Measurements from ENCODE around the gene ROR2. TPM values are rescaled to one million over a fixed set of nuclear protein-coding genes. Genes with fewer than 3 reads are reported as not detected.
"Not testable (repeated sequence)": the region's sequence is repeated elsewhere in the genome, so short reads cannot be mapped to it uniquely, and the experiment has no call there.

The ROR2 gene
- total RNA-seq, 1 donor from 2014 or later, result under 0.01 TPM

DNA sequence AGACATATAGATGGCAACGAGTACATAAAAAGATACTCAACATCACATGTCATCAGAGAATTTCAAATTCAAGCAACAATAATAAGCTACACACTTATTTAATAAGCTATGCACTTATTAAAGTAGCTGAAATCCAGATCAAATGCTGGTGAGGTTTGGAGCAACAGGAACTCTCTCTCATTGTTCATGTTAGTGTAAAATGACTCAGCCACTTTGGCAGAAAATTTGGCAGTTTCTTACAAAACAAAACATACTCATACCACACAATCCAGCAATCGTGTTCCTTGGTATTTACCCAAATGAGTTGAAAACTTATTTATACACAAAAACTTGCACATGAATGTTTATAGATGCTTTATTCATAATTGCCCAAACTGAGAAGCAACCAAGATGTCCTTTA, 394.9 kb downstream of the ROR2 start:
- peak; percentile 7 for DNase-seq

DNA sequence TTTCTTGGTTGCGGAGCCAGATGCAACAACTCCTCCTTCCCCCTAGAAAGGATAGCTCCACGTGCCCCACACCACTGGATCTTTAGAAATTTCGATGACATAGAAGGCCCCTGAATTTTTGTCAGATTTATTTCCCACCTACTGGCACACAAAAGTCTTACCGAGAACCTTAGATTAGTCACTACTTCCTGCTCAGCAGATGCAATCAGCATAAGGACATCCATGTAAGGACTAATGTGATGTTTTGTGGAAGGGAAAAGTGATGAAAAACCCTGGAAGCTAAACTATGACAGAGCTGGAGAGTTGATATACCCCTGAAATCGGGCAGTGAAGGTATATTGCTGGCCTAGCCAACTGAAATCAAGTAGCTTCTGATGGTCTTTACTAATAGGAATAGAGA, 400.9 kb downstream of the ROR2 start:
- no peak for DNase-seq

DNA sequence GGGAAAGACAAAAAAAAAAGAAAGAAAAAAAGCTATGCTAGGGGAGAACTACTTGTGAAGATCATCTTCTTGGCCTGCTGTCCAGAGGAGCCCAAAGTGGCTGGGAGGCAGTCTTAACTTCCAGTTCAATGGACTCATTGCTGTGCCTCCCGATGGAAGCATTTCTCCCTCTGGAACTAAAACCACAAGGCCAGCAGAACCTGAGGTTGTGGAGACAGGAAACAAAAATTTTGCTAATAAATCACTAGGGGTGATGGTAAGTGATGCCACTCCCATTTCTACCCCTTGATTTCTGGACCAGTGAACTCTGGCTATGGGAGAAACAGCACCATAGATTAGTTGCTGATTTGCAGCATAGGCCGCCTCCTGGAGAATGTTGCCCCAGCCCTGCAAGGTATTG, 402.9 kb downstream of the ROR2 start:
- no peak for DNase-seq

DNA sequence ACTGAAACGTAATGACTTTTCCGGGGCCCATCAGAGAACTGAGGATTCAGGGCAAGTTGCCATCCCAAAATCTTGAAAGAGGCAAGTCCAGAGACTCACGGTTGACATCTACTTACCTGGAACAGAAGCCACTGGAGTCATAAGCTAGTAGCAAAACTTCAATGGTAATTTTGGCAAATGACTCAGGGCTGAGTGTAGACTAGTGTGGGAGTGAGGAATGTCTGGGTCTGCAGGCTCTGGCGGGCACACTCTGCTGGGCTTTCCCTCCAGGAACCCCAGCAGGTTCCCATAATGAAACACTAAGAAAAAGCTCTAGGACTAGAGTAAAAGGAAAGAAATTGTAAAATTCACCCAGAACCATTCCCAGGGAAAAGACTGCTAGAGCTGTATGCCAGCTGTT, 403.5 kb downstream of the ROR2 start:
- DNase-seq, result no peak

DNA sequence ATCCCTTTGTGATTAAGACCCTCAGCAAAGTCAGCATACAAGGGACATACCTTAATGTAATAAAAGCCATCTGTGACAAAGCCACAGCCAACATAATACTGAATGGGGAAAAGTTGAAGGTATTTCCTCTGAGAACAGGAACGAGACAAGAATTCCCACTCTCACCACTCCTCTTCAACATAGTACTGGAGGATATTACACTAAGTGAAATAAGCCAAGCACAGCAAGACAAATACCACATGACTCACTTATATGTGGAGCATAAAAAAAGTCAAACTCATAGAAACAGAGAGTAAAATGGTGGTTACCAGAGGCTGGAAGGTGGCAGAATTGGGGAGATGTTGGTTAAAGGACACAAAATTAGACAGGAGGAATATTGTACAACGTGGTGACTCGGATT, 408.3 kb downstream of the ROR2 start:
- DNase-seq, result no peak

DNA sequence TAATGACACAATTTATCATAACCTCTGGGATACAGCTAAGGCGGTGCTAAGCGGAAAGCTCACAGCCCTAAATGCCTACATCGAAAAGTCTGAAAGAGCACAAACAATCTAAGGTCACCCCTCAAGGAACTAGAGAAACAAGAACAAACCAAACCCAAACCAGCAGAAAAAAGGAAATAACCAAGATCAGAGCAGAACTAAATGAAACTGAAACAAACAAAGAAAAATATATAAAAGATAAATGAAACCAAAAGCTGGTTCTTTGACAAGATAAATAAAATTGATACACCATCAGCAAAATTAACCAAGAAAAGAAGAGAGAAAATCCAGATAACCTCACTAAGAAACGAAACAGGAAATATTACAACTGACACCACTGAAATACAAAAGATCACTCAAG, 409.5 kb downstream of the ROR2 start:
- DNase-seq, result not testable (repeated sequence)

DNA sequence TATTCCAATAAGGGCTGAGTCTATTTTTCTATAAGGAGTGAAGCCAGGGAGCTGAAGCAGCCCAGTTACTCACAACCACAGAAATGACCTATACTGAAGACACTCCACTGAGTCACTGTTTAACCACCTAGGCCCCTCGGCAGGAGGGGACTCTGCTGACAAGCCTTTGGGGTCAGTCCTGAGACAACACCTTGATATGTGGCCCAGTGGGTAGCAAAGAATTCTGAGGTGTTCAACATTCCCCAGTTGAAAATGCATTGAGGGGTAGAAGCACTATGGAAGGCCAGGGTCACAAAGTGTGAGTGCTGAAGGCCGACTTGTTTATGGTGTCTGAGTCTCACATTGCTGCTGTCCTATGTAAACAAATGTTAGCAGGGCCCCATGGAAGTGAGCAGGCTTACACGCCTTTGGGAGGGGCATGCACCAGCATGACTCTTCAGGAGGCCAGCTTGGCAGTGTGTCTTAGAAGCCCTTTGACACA, 413.8 kb downstream of the ROR2 start:
- no peak for DNase-seq

DNA sequence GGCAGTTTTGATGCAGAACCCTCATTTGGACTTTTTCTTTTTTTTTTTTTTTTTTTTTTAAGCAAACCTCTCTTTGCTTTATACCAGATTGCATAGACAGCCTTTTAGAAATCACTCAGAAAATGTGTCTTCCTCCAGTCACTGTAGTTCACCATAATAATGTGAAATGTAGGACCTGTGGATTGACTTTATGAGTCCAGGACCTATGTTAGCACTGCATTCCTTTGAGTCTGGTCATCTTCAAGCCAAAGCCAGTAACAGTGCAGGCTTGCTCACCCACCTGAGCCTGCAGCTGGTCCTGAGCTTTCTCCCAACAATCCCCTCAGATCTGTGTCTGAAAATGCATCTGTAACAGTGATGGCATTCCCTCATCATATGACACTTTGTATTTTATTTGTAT, 415.7 kb downstream of the ROR2 start:
- DNase-seq, result no peak

DNA sequence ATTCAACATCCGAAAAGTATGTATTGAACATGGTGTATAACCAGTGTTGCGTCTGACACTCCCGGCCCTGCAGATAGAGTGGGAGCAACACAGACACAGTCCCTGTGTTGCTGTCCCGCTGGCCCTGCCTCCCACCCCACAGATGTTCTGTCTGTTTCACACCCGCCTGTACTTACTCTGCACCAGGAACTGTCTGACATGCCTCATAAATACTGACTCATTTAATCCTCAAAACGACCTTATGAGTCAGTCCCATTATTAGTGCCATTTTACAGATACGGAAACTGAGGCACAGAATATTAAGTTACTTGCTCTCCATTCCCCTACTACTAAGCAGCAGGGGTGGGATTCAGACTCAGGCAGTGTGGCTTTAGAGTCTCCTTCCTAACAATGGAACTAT, 416.6 kb downstream of the ROR2 start:
- DNase-seq, result no peak

DNA sequence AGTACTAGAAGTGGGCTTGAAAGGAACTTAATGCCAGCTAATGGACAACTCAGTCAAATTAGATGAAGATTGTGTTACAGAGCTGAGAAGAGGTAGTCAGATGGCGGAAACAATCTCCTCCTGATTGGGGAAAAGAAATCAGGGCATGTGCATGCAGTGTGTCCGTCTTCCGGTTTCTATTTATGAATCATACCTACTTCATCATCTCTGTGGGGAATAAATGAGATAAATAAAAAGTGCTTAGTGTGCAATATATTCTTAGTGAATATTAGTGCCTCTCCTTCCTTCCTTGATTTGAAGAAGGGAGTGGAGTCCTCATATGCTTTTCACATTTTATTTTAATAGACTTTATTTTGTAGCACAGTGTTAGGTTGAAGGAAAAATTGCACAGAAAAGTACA, 417.7 kb downstream of the ROR2 start:
- no peak for DNase-seq

DNA sequence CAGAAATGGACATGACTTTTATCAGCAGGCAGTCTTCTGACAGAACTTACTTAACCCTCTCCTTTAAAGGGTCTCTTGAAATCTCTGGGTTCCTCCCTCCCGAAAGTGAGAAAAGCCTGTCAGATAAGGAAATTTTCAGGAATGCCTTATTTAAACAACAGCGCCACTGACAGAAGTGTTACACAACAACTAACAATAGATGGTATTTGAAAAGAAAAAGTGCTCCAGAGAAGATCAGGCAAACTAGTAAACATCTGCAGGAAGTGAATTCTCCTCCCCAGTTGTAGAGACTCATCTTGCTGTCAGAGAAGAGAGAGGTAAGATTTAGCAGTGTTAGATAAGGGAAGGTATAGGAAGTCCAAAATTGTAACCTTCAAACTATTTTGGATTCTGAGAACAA, 419.2 kb downstream of the ROR2 start:
- no peak for DNase-seq

DNA sequence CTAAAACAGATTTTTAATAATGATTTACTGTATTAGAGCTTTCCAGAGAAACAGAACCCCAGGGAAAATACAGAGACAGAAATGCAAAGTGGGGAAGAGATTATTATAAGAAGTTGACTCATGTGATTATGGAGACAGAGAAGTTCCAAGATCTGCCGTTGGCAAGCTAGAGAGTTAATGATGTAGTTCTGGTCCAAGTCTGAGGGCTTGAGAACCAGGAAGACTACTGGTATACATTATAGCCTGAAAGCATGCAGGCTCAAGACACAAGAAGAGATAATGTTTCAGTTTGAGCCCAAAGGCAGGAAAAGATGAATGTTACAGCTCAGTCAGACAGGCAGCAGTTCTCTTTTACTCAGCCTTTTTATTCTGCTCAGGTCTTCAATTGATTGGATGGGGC, 427.5 kb downstream of the ROR2 start:
- no peak for DNase-seq

DNA sequence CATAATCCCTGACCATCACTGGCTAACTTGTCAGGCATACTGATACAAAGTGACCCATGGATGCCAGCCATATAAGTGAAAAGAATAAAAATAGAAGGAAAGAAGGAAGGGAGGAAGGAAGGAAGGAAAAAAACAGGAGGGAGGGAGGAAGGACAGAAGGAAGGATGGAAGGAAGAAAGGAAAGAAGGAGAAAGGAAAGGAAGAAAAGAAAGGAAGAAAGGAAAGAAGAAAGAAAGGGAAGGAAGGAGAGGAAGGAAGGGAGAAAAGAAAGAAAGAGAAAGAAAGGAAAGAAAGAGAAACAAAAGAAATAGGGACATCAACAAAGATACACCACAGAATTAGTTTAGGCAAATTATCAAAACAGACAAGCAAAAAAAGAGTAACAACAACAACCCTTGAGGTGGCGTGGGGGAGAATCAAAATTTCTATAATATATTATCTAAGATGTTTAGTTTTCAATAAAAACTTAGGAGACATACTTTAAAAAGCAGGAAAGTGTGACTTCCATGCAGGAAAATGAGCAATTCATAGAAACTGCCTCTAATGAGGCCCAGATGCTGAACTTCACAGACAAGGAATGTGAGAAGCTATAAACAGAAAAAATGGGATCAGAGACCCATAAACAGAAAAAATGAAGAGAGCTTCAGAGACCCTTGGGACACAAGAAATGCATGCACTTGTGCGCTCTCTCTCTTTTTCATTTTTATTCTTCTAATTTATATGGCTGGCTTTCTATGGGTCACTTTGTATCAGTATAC, 430.3 kb downstream of the ROR2 start:
- DNase-seq, result no peak

DNA sequence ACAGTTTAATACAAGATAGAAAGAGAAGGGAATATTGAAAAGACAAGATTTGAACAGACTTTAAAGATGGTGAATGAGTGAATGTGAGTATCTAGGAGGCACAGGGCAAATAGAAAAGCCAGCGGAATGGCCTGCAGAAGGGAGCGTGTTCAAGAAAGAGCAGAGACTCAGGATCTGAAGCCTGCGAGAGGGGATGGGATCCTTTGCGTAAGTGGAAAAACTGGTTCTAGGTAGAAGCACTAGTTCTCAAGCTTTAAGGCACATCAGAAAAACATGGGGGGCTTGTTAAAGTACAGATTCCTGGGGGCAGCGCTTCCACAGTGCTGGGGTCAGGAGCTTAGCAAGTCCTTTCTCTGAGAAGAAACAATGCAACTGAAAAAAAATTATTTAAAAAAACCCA, 431.6 kb downstream of the ROR2 start:
- DNase-seq, result no peak

DNA sequence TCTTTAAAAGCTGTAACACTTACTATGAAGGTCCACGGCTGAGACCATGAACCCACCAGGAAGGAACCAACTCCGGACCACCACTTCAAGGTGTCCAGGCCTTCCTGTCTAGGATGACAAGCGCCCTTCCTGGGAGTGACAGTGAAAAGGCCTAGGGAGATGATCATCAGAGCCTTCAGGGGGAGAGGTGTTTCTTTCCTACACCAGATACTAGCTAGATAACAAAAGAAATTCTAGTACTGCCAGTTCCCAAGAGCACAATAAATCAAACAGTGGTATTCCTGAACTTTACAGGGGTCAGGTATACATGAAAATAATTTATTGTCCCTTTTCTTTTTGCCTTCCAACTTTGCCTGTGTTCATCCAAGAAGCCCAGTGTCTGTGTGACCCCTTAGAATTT, 432.2 kb downstream of the ROR2 start:
- no peak for DNase-seq

DNA sequence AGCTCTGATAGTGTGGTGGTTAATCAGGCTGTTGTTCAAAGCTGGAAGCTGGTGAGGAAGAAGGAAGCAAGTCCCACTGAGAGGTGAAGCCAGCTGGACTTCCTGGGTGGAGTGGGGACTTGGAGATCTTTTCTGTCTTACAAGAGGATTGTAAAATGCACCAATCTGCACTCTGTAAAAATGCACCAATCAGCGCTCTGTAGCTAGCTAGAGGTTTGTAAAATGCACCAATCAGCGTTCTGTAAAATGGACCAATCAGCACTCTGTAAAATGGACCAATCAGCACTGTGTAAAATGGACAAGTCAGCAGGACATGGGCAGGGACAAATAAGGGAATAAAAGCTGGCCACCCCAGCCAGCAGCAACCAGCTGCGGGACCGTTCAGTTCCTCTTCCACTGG, 432.7 kb downstream of the ROR2 start:
- DNase-seq, result not testable (repeated sequence)

DNA sequence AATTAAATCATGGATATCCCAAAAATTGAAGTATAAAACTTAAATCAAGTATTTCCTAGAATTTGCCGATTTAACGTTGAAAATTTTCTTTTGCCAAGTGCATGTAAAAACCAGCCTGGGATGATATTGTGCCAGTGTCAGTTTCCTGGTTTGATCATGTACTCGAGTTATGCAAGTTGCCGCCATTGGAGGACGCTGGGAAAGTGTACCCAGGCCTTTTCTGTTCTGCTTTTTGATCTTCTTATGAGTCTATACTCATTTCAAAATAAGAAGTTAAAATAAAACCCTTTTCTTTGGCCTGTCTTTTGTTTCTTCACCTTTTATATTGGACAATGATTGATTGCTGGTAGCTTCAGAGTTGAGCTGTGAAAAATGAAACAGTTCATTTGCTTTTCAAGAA, 433.3 kb downstream of the ROR2 start:
- no peak for DNase-seq

DNA sequence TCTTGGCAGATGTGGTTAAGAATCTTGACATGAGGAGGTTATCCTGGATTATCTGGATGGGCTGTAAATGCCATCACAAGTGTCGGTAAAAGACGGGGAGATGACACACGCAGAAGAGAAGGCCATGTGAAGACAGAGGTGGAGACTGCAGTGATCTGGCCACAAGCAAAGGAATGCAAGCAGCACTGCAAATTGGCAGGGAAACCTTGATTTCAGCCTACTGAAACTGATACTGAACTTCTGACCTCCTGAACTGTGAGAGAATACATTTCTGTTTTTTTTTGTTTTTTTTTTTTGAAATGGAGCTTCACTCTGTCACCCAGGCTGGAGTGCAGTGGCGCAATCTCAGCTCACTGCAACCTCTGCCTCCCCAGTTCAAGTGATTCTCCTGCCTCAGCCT, 433.9 kb downstream of the ROR2 start:
- no peak for DNase-seq

DNA sequence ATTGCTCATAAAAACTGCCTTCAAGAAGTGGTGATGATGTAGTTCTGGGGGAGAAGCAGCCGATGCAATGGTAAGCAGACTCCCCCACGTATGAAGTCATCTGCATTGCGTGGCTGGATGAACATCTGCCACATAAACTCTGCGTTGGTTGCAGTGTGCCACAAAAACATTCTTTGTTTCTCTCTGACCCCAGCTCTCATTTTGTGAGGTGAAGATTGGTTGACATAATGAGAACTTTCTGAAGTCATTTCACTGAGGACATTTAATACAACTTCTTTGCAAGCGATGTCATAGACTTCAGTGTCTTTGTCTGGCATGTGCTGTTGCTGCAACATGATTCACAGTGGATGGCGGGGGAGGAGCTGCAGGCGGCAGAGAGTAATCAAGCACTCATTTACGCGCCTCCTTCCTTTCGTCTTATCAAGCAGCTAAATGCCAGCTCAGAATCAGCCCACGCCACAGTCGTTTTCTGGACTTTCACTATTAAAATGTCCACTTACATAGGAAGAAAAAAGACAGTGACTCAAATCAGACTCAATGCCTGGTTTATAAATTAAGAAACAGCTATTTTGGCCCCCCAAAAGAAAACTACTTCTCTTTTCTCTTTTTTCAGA, 434.8 kb downstream of the ROR2 start:
- DNase-seq, result peak; percentile 12

Other genes with a start within 250 kb of the ROR2 start
- 121 and 127 TPM in 2 replicates for gene SPTLC1, start 165.2 kb upstream of the ROR2 start, total RNA-seq

All from dermis blood vessel endothelial cell (primary cell).